CD14-positive monocyte (primary cell): ENCODE data around the gene NTNG1. TPM values are rescaled to one million over a fixed set of nuclear protein-coding genes. Genes with fewer than 3 reads are reported as not detected.

ENCODE experiments used
- DNase-seq, 3 donors: peaks; one replicate each; pipeline ENCODE4 v3.0.0-alpha.2; 2011 to 2022
- H2AFZ ChIP-seq: 2 replicates; pipeline ENCODE4 v1.6.0; 2012; ENCODE audit warnings: mild to moderate bottlenecking, low read depth, low read length, inconsistent platforms; ENCODE audit not compliant: insufficient read depth, poor library complexity, severe bottlenecking
- H3K27ac ChIP-seq, 2 donors: 1 replicate in 1 of 2; 2 replicates in 1 of 2; pipeline ENCODE4 v1.5.1; 2012 to 2013; ENCODE audit warnings: low read length in 2 of 2, control low read depth in 1 of 2, inconsistent platforms in 1 of 2, low read depth in 1 of 2, mild to moderate bottlenecking in 1 of 2
- H3K27me3 ChIP-seq, 2 donors: one replicate each; pipeline versions ENCODE4 v1.6.0 to v1.6.1; 2011 to 2013; ENCODE audit warnings: low read length in 2 of 2; ENCODE audit not compliant: control insufficient read depth in 2 of 2, insufficient read depth in 2 of 2
- H3K36me3 ChIP-seq, 2 donors: replicated peaks in 1 of 2; 1 replicate in 1 of 2; 2 replicates in 1 of 2; pipeline versions ENCODE4 v1.5.1 to v1.6.1; 2012 to 2013; ENCODE audit warnings: low read length in 2 of 2, control low read depth in 1 of 2, inconsistent platforms in 1 of 2, mild to moderate bottlenecking in 1 of 2; ENCODE audit not compliant: insufficient read depth in 2 of 2, control insufficient read depth in 1 of 2
- H3K4me1 ChIP-seq, 2 donors: 1 replicate in 1 of 2; 2 replicates in 1 of 2; pipeline versions ENCODE4 v1.5.1 to v1.6.1; 2012 to 2013; ENCODE audit warnings: low read length in 2 of 2, control low read depth in 1 of 2, inconsistent platforms in 1 of 2, mild to moderate bottlenecking in 1 of 2, moderate library complexity in 1 of 2; ENCODE audit not compliant: insufficient read depth in 2 of 2, control insufficient read depth in 1 of 2
- H3K4me2 ChIP-seq: replicated peaks from 2 replicates; pipeline ENCODE3; 2012; ENCODE audit warnings: low read length, moderate library complexity, mild to moderate bottlenecking; ENCODE audit not compliant: poor library complexity, severe bottlenecking; ENCODE audit errors: extremely low read depth
- H3K4me3 ChIP-seq, 3 experiments: fragments of 200-600 bp in 1 of 3; sonication (generic) in 1 of 3; replicated peaks in 1 of 3; 1 replicate in 2 of 3; 2 replicates in 1 of 3; pipeline ENCODE4 v1.5.1; 2011 to 2013; ENCODE audit warnings: low read length in 3 of 3, mild to moderate bottlenecking in 3 of 3, control low read depth in 2 of 3, low read depth in 2 of 3, inconsistent platforms in 1 of 3, moderate library complexity in 1 of 3
- H3K79me2 ChIP-seq: 2 replicates; pipeline ENCODE4 v1.6.0; 2012; ENCODE audit warnings: mild to moderate bottlenecking, control low read depth, inconsistent platforms, low read length, moderate library complexity; ENCODE audit not compliant: insufficient read depth
- H3K9ac ChIP-seq: 2 replicates; pipeline ENCODE4 v1.6.0; 2017; ENCODE audit warnings: low read length, mild to moderate bottlenecking; ENCODE audit not compliant: insufficient read depth, poor library complexity, severe bottlenecking
- H3K9me3 ChIP-seq, 2 donors: replicated peaks in 1 of 2; 1 replicate in 1 of 2; 2 replicates in 1 of 2; pipeline versions ENCODE4 v1.5.1 to v1.6.1; 2012 to 2013; ENCODE audit warnings: low read length in 2 of 2, control low read depth in 1 of 2; ENCODE audit not compliant: control insufficient read depth in 1 of 2, insufficient read depth in 1 of 2
- H4K20me1 ChIP-seq: 2 replicates; pipeline ENCODE4 v1.6.0; 2012; ENCODE audit warnings: mild to moderate bottlenecking, low read length, control low read depth, moderate library complexity; ENCODE audit not compliant: insufficient read depth
- H3K27ac Mint-ChIP-seq, 7 donors: one replicate each; pipeline ENCODE4 v1.8.0; 2020; ENCODE audit warnings: mild to moderate bottlenecking in 7 of 7, mixed read lengths in 7 of 7, moderate library complexity in 6 of 7, inconsistent platforms in 2 of 7
- H3K27me3 Mint-ChIP-seq, 3 donors: one replicate each; pipeline ENCODE4 v1.8.0; 2021 to 2022; ENCODE audit warnings: low read depth in 3 of 3, mild to moderate bottlenecking in 3 of 3, mixed read lengths in 3 of 3, moderate library complexity in 3 of 3, inconsistent platforms in 1 of 3
- H3K36me3 Mint-ChIP-seq, 2 donors: one replicate each; pipeline ENCODE4 v1.8.0; 2020; ENCODE audit warnings: mixed read lengths in 2 of 2, inconsistent platforms in 1 of 2, mild to moderate bottlenecking in 1 of 2
- H3K4me1 Mint-ChIP-seq: one replicate; pipeline ENCODE4 v1.8.0; 2020; ENCODE audit warnings: mild to moderate bottlenecking, mixed read lengths
- H3K4me3 Mint-ChIP-seq, 2 donors: one replicate each; pipeline ENCODE4 v1.8.0; 2020; ENCODE audit warnings: mild to moderate bottlenecking in 2 of 2, mixed read lengths in 2 of 2, moderate library complexity in 1 of 2
- H3K9me3 Mint-ChIP-seq, 7 donors: one replicate each; pipeline ENCODE4 v1.8.0; 2020 to 2022; ENCODE audit warnings: mixed read lengths in 7 of 7, mild to moderate bottlenecking in 6 of 7, moderate library complexity in 6 of 7, inconsistent platforms in 2 of 7
- CTCF ChIP-seq: fragments of 200-600 bp; IDR thresholded peaks from one replicate; pipeline ENCODE4 v1.8.0; 2022; ENCODE audit warnings: antibody characterized with exemption, mild to moderate bottlenecking
- WGBS: methylation state at CpG from one replicate; pipeline ENCODE4 v1.1.5; 2013; ENCODE audit warnings: missing lambda C conversion rate; ENCODE audit not compliant: insufficient coverage; 5-methylcytosine and 5-hydroxymethylcytosine counted together
- intact Hi-C, 2 donors: fragments of 100-400 bp; cut with micrococcal nuclease; formaldehyde crosslinking; loops; one replicate each; pipeline versions ENCODE4 v1.15.0 to v1.15.1; 2023
- polyA plus RNA-seq, 3 donors: library from polyadenylated mRNA; depleted of rRNA in 1 of 3; unstranded in 2 of 3; stranded (reverse) in 1 of 3; fragments of 300-500 nt in 2 of 3; fragments of >200 nt in 1 of 3; fragmentation: Illumina TruSeq in 2 of 3; gene quantifications; 1 replicate in 2 of 3; 2 replicates in 1 of 3; pipeline ENCODE4 v1.2.3, GENCODE V29; 2012 to 2021

NTNG1 gene
- polyA plus RNA-seq, 3 donors = not detected

GRCh38 chr1:107202007-107202406, 61.2 kb downstream of the NTNG1 start:
- no peak for DNase-seq
- TF ChIP-seq CTCF = no peak
- no peak overlapping the region for H3K4me3 Mint-ChIP-seq
- Histone ChIP-seq H3K27me3 (no peaks in the 10 kb centered on the region), H3K36me3 (no peaks in the 10 kb centered on the region), H3K4me1 (no peaks in the 10 kb centered on the region), H3K4me2 (no peak overlapping the region), H3K79me2 (no peaks in the 10 kb centered on the region), H3K4me3 (no peak overlapping the region), H4K20me1 (no peaks in the 10 kb centered on the region), H3K27ac (no peak overlapping the region), H3K9me3 (no peaks in the 10 kb centered on the region), H2AFZ (no peak overlapping the region), H3K9ac (no peak overlapping the region)
- H3K27ac Mint-ChIP-seq = no peak overlapping the region
- H3K4me1 Mint-ChIP-seq = no peaks in the 10 kb centered on the region
- no peaks in the 10 kb centered on the region for H3K27me3 Mint-ChIP-seq
- WGBS = no CpG with 5 or more reads among the region's 1 CpG
- intact Hi-C loops = no loop called here
- H3K9me3 Mint-ChIP-seq = peaks cover 0 to 8% (median 1%) of the 10 kb centered on the region in 7 donors
- no peaks in the 10 kb centered on the region for H3K36me3 Mint-ChIP-seq

GRCh38 chr1:107213225-107213624, 72.4 kb downstream of the NTNG1 start:
- Mint-ChIP-seq H3K4me3 (no peak overlapping the region), H3K27ac (no peak overlapping the region), H3K27me3 (peaks cover 0 to 2% (median 0%) of the 10 kb centered on the region in 3 donors), H3K4me1 (no peaks in the 10 kb centered on the region), H3K36me3 (no peaks in the 10 kb centered on the region), H3K9me3 (peaks cover 1 to 7% (median 4%) of the 10 kb centered on the region in 7 donors)
- Histone ChIP-seq H3K27me3 (no peaks in the 10 kb centered on the region), H3K9ac (no peak overlapping the region), H3K27ac (no peak overlapping the region), H3K9me3 (no peaks in the 10 kb centered on the region), H2AFZ (no peak overlapping the region), H4K20me1 (no peaks in the 10 kb centered on the region), H3K36me3 (no peaks in the 10 kb centered on the region), H3K79me2 (no peaks in the 10 kb centered on the region), H3K4me2 (no peak overlapping the region), H3K4me3 (no peak overlapping the region), H3K4me1 (no peaks in the 10 kb centered on the region)
- no peak for TF ChIP-seq CTCF
- 100% methylated on average over 1 of the region's 7 CpGs for WGBS
- DNase-seq = no peak
- intact Hi-C loops = no loop called here
